Prostate gland (tissue), 2 donors: ENCODE data around the gene GRHL1.

Experiments
- CTCF ChIP-seq, 4 experiments: fragments of 200-600 bp in 2 of 4; fragments of 450-650 bp in 2 of 4; sonication (generic) in 2 of 4; IDR thresholded peaks; 1 replicate in 3 of 4; 2 replicates in 1 of 4; pipeline ENCODE4 v1.5.1; 2016 to 2019; ENCODE audit warnings: antibody characterized with exemption in 4 of 4, mild to moderate bottlenecking in 2 of 4, moderate library complexity in 2 of 4
- POLR2AphosphoS5 ChIP-seq: sonication (generic); formaldehyde crosslinking; IDR thresholded peaks from one replicate; pipeline ENCODE4 v1.6.1; 2017; ENCODE audit warnings: antibody characterized with exemption

GRCh38 chr2:9908639-9909038 lies 42.9 kb upstream of the GRHL1 start:
- no peak for TF ChIP-seq CTCF (IDR thresholded peaks at IDR 0.05)
- TF ChIP-seq POLR2AphosphoS5, result no peak
